ENCODE measurements around the gene SULF2.

GRCh38 chr20:47677635-47678453 is 107.4 kb downstream of the SULF2 start:
- TF ChIP-seq, protein P1, sequence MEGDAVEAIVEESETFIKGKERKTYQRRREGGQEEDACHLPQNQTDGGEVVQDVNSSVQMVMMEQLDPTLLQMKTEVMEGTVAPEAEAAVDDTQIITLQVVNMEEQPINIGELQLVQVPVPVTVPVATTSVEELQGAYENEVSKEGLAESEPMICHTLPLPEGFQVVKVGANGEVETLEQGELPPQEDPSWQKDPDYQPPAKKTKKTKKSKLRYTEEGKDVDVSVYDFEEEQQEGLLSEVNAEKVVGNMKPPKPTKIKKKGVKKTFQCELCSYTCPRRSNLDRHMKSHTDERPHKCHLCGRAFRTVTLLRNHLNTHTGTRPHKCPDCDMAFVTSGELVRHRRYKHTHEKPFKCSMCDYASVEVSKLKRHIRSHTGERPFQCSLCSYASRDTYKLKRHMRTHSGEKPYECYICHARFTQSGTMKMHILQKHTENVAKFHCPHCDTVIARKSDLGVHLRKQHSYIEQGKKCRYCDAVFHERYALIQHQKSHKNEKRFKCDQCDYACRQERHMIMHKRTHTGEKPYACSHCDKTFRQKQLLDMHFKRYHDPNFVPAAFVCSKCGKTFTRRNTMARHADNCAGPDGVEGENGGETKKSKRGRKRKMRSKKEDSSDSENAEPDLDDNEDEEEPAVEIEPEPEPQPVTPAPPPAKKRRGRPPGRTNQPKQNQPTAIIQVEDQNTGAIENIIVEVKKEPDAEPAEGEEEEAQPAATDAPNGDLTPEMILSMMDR (IDR thresholded peaks at IDR 0.05 in 2 of 3, conservative IDR thresholded peaks at IDR 0.05 in 1 of 3; ENCODE audit: insufficient read depth in 2 of 3, low read depth in 1 of 3, low read length in 3 of 3) = peak; percentile 83 to 91 (median 87)
- TF ChIP-seq NFE2L1 (tag; IDR thresholded peaks at IDR 0.05; ENCODE audit: borderline replicate concordance, low read depth) (no peak), FOXK1 (CRISPR knock-in tag; IDR thresholded peaks at IDR 0.05; ENCODE audit: borderline replicate concordance) (no peak), MAZ (CRISPR knock-in tag; conservative IDR thresholded peaks at IDR 0.05 in 1 of 2, IDR thresholded peaks at IDR 0.05 in 1 of 2) (no peak), RNF2 (IDR thresholded peaks at IDR 0.05) (no peak), ATF3 (IDR thresholded peaks at IDR 0.05) (no peak; the same call in 1 of the 2 replicates), ATF3 (CRISPR knock-in tag; conservative IDR thresholded peaks at IDR 0.05) (no peak), SRF (CRISPR knock-in tag; IDR thresholded peaks at IDR 0.05) (no peak), CBX3 (IDR thresholded peaks at IDR 0.05; ENCODE audit: borderline replicate concordance in 1 of 2, low read length in 2 of 2) (no peak), ZNF507 (tag; conservative IDR thresholded peaks at IDR 0.05) (no peak), ZC3H8 (IDR thresholded peaks at IDR 0.05) (no peak)
- TF ChIP-seq, protein P2, sequence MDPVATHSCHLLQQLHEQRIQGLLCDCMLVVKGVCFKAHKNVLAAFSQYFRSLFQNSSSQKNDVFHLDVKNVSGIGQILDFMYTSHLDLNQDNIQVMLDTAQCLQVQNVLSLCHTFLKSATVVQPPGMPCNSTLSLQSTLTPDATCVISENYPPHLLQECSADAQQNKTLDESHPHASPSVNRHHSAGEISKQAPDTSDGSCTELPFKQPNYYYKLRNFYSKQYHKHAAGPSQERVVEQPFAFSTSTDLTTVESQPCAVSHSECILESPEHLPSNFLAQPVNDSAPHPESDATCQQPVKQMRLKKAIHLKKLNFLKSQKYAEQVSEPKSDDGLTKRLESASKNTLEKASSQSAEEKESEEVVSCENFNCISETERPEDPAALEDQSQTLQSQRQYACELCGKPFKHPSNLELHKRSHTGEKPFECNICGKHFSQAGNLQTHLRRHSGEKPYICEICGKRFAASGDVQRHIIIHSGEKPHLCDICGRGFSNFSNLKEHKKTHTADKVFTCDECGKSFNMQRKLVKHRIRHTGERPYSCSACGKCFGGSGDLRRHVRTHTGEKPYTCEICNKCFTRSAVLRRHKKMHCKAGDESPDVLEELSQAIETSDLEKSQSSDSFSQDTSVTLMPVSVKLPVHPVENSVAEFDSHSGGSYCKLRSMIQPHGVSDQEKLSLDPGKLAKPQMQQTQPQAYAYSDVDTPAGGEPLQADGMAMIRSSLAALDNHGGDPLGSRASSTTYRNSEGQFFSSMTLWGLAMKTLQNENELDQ (CRISPR knock-in tag; IDR thresholded peaks at IDR 0.05; ENCODE audit: borderline replicate concordance) = no peak
